HCT116 (cell line): ENCODE results near the gene ALDH7A1.
"Not testable (repeated sequence)": the region's sequence is repeated elsewhere in the genome, so short reads cannot be mapped to it uniquely, and the experiment has no call there.

Source experiments
- CEBPB ChIP-seq: IDR thresholded peaks from 2 replicates; pipeline ENCODE4 v1.6.1; 2012; ENCODE audit warnings: low read depth
- CTCF ChIP-seq, 3 experiments: fragments of 200-600 bp in 1 of 3; sonication (generic) in 1 of 3; IDR thresholded peaks in 2 of 3; conservative IDR thresholded peaks in 1 of 3; 2 replicates each; pipeline ENCODE4 v1.5.1; 2012 to 2017; ENCODE audit warnings: low read depth in 2 of 3, low read length in 2 of 3, antibody characterized with exemption in 1 of 3, borderline replicate concordance in 1 of 3, control low read depth in 1 of 3, mild to moderate bottlenecking in 1 of 3, mixed read lengths in 1 of 3, mixed run types in 1 of 3, moderate library complexity in 1 of 3; ENCODE audit not compliant: insufficient read depth in 1 of 3
- EZH2 ChIP-seq: fragments of 200-600 bp; sonication (generic); IDR thresholded peaks from 2 replicates; pipeline ENCODE4 v1.6.1; 2017; ENCODE audit warnings: antibody characterized with exemption, mixed run types
- EZH2phosphoT487 ChIP-seq: fragments of 200-600 bp; IDR thresholded peaks from 2 replicates; pipeline ENCODE4 v1.6.1; 2018; ENCODE audit warnings: antibody characterized with exemption, borderline replicate concordance
- MAX ChIP-seq: IDR thresholded peaks from 2 replicates; pipeline ENCODE4 v1.6.1; 2012
- POLR2A ChIP-seq: IDR thresholded peaks from 2 replicates; pipeline ENCODE4 v1.7.0; 2011; ENCODE audit warnings: borderline replicate concordance; ENCODE audit not compliant: insufficient read depth, insufficient read length; ENCODE audit errors: extremely low read depth
- POLR2AphosphoS5 ChIP-seq: IDR thresholded peaks from 2 replicates; pipeline ENCODE4 v1.6.1; 2011; ENCODE audit warnings: mild to moderate bottlenecking, low read depth, low read length, moderate library complexity
- ZFX ChIP-seq: fragments of 450-650 bp; IDR thresholded peaks from 2 replicates; pipeline ENCODE4 v1.6.1; 2017
- TF ChIP-seq, protein P1 (sequence below): IDR thresholded peaks from 2 replicates; pipeline ENCODE4 v1.6.1; 2012

- TF ChIP-seq CTCF (IDR thresholded peaks at IDR 0.05 in 2 of 3, conservative IDR thresholded peaks at IDR 0.05 in 1 of 3; ENCODE audit: borderline replicate concordance in 1 of 3, insufficient read depth in 1 of 3, low read depth in 2 of 3, low read length in 2 of 3); EZH2; POLR2A; POLR2AphosphoS5; EZH2phosphoT487; CEBPB; ZFX; MAX: not testable (repeated sequence)
- TF ChIP-seq, protein P1, sequence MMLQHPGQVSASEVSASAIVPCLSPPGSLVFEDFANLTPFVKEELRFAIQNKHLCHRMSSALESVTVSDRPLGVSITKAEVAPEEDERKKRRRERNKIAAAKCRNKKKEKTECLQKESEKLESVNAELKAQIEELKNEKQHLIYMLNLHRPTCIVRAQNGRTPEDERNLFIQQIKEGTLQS = not testable (repeated sequence)
These were observed 5.1 kb upstream of the ALDH7A1 start for GRCh38 chr5:126599971-126600630.
